HCT116 (cell line): ENCODE results near the gene RAI2. TPM values are rescaled to one million over a fixed set of nuclear protein-coding genes. Genes with fewer than 3 reads are reported as not detected.

Experiments used
- ATAC-seq: fragments of 200-7000 bp; cut with Tn5 transposase; 2 replicates; pipeline ENCODE4 v1.9.1; 2020; ENCODE audit warnings: mild to moderate bottlenecking, moderate library complexity
- BruUV-seq: library from RNA; stranded (reverse); fragments of 400-500 nt; replicated peaks from 2 replicates; lab custom pipeline; 2021; lab: Mats Ljungman, UMichigan
- CTCF ChIA-PET: fragments of 300-600 bp; sonication (Branson Sonifier 250); formaldehyde crosslinking; loops from one replicate; lab custom pipeline; 2021; ENCODE audit warnings: antibody characterized with exemption; lab: Charles Lee
- POLR2A ChIA-PET: fragments of 300-600, 350-600 bp; sonication (Branson Sonifier 250); formaldehyde crosslinking; loops from one replicate; lab custom pipeline; 2021; ENCODE audit warnings: antibody characterized with exemption; lab: Charles Lee
- RAD21 ChIA-PET, 2 experiments: fragments of 300-600 bp; sonication (Branson Sonifier 250); formaldehyde crosslinking; loops; one replicate each; lab custom pipeline; 2023; ENCODE audit warnings: low total read pairs in 2 of 2; ENCODE audit not compliant: uncharacterized antibody in 2 of 2, unreplicated experiment in 2 of 2, low non-redundant PET in 1 of 2; lab: Charles Lee
- DNase-seq: peaks from one replicate; pipeline ENCODE4 v3.0.0-alpha.2; 2010; ENCODE audit warnings: low read depth, low spot score
- H2AFZ ChIP-seq: fragments of 200-600 bp; shearing (Covaris generic), sonication (generic); 2 replicates; pipeline ENCODE4 v1.6.1; 2017; ENCODE audit warnings: low read depth, mixed run types, mixed read lengths, antibody characterized with exemption, low read length; ENCODE audit not compliant: poor library complexity, severe bottlenecking
- H3K27ac ChIP-seq: 2 replicates; pipeline ENCODE4 v1.5.1; 2012; ENCODE audit warnings: low read depth, low read length
- H3K27me3 ChIP-seq: fragments of 200-600 bp; sonication (generic); 2 replicates; pipeline ENCODE4 v1.6.1; 2016; ENCODE audit warnings: mixed run types, low read length, mixed read lengths; ENCODE audit not compliant: insufficient read depth
- H3K36me3 ChIP-seq, 2 experiments: fragments of 200-500 bp in 1 of 2; fragments of 200-600 bp in 1 of 2; sonication (Bioruptor generic) in 1 of 2; sonication (generic) in 1 of 2; 2 replicates each; pipeline versions ENCODE4 v1.5.1 to v1.6.1; 2014 to 2016; ENCODE audit warnings: low read length in 2 of 2, inconsistent platforms in 1 of 2, mixed read lengths in 1 of 2, mixed run types in 1 of 2; ENCODE audit not compliant: insufficient read depth in 2 of 2, control insufficient read depth in 1 of 2
- H3K4me1 ChIP-seq, 2 experiments: fragments of 200-600 bp in 1 of 2; sonication (generic) in 1 of 2; 2 replicates each; pipeline versions ENCODE4 v1.5.1 to v1.6.1; 2012 to 2017; ENCODE audit warnings: low read length in 2 of 2, inconsistent platforms in 1 of 2, mild to moderate bottlenecking in 1 of 2, mixed read lengths in 1 of 2, mixed run types in 1 of 2, moderate library complexity in 1 of 2; ENCODE audit not compliant: insufficient read depth in 2 of 2, control insufficient read depth in 1 of 2
- H3K4me2 ChIP-seq: fragments of 200-600 bp; sonication (generic); 2 replicates; pipeline ENCODE4 v1.6.1; 2017; ENCODE audit warnings: mixed run types, low read length, mixed read lengths
- H3K4me3 ChIP-seq, 2 experiments: fragments of 200-600 bp in 1 of 2; sonication (generic) in 1 of 2; replicated peaks in 1 of 2; 2 replicates each; pipeline ENCODE4 v1.5.1; 2011 to 2016; ENCODE audit warnings: low read length in 2 of 2, control low read depth in 1 of 2, low read depth in 1 of 2, mild to moderate bottlenecking in 1 of 2, mixed read lengths in 1 of 2, mixed run types in 1 of 2
- H3K79me2 ChIP-seq: fragments of 200-600 bp; sonication (generic); 2 replicates; pipeline ENCODE4 v1.6.1; 2017; ENCODE audit warnings: mild to moderate bottlenecking, mixed run types, low read length, moderate library complexity, mixed read lengths; ENCODE audit not compliant: insufficient read depth
- H3K9ac ChIP-seq: fragments of 200-600 bp; sonication (generic); 2 replicates; pipeline ENCODE4 v1.6.1; 2016; ENCODE audit warnings: low read length, mixed read lengths
- H3K9me2 ChIP-seq: fragments of 200-600 bp; sonication (generic), shearing (Covaris generic); 2 replicates; pipeline ENCODE4 v1.6.1; 2017; ENCODE audit warnings: mixed run types, mild to moderate bottlenecking, moderate library complexity; ENCODE audit not compliant: insufficient read depth
- H3K9me3 ChIP-seq, 2 experiments: fragments of 200-500 bp in 1 of 2; fragments of 200-600 bp in 1 of 2; sonication (Bioruptor generic) in 1 of 2; sonication (generic) in 1 of 2; 2 replicates each; pipeline ENCODE4 v1.6.1; 2014 to 2017; ENCODE audit warnings: low read length in 2 of 2, mixed read lengths in 2 of 2, inconsistent platforms in 1 of 2, low read depth in 1 of 2, mild to moderate bottlenecking in 1 of 2, mixed run types in 1 of 2, moderate library complexity in 1 of 2; ENCODE audit not compliant: control insufficient read depth in 1 of 2, insufficient read depth in 1 of 2
- H4K20me1 ChIP-seq: fragments of 200-600 bp; sonication (generic), shearing (Covaris generic); 2 replicates; pipeline ENCODE4 v1.6.1; 2017; ENCODE audit warnings: mixed run types, mild to moderate bottlenecking, moderate library complexity; ENCODE audit not compliant: insufficient read depth
- ATF3 ChIP-seq: IDR thresholded peaks from 2 replicates; pipeline ENCODE4 v1.6.1; 2012
- CBX3 ChIP-seq: IDR thresholded peaks from 2 replicates; pipeline ENCODE4 v1.6.1; 2012; ENCODE audit warnings: low read depth
- CEBPB ChIP-seq: IDR thresholded peaks from 2 replicates; pipeline ENCODE4 v1.6.1; 2012; ENCODE audit warnings: low read depth
- CTCF ChIP-seq, 3 experiments: fragments of 200-600 bp in 1 of 3; sonication (generic) in 1 of 3; IDR thresholded peaks in 2 of 3; conservative IDR thresholded peaks in 1 of 3; 2 replicates each; pipeline ENCODE4 v1.5.1; 2012 to 2017; ENCODE audit warnings: low read depth in 2 of 3, low read length in 2 of 3, antibody characterized with exemption in 1 of 3, borderline replicate concordance in 1 of 3, control low read depth in 1 of 3, mild to moderate bottlenecking in 1 of 3, mixed read lengths in 1 of 3, mixed run types in 1 of 3, moderate library complexity in 1 of 3; ENCODE audit not compliant: insufficient read depth in 1 of 3
- EGR1 ChIP-seq: IDR thresholded peaks from 2 replicates; pipeline ENCODE4 v1.6.1; 2012; ENCODE audit warnings: low read depth
- EZH2 ChIP-seq: fragments of 200-600 bp; sonication (generic); IDR thresholded peaks from 2 replicates; pipeline ENCODE4 v1.6.1; 2017; ENCODE audit warnings: antibody characterized with exemption, mixed run types
- JUND ChIP-seq: IDR thresholded peaks from 2 replicates; pipeline ENCODE4 v1.6.1; 2012
- RAD21 ChIP-seq: IDR thresholded peaks from 2 replicates; pipeline ENCODE4 v1.6.1; 2012; ENCODE audit warnings: low read depth, mild to moderate bottlenecking
- SIN3A ChIP-seq: IDR thresholded peaks from 2 replicates; pipeline ENCODE4 v1.6.1; 2012; ENCODE audit warnings: low read depth
- SRF ChIP-seq: IDR thresholded peaks from 2 replicates; pipeline ENCODE4 v1.6.1; 2012; ENCODE audit warnings: low read depth
- ZBTB33 ChIP-seq: IDR thresholded peaks from 2 replicates; pipeline ENCODE4 v1.6.1; 2011; ENCODE audit warnings: mild to moderate bottlenecking, low read length, moderate library complexity; ENCODE audit not compliant: insufficient replicate concordance; ENCODE audit errors: extremely low read depth
- ZFX ChIP-seq: fragments of 450-650 bp; IDR thresholded peaks from 2 replicates; pipeline ENCODE4 v1.6.1; 2017
- intact Hi-C: fragments of 100-400 bp; cut with micrococcal nuclease; formaldehyde crosslinking; loops from 2 replicates; pipeline ENCODE4 v1.10.0; 2022
- total RNA-seq: library from RNA; stranded (reverse); gene quantifications from one replicate; pipeline ENCODE4 v1.2.1, GENCODE V29; 2021; ENCODE audit not compliant: unreplicated experiment

Gene RAI2
- total RNA-seq, 1 experiment from 2014 or later = not detected

DNA sequence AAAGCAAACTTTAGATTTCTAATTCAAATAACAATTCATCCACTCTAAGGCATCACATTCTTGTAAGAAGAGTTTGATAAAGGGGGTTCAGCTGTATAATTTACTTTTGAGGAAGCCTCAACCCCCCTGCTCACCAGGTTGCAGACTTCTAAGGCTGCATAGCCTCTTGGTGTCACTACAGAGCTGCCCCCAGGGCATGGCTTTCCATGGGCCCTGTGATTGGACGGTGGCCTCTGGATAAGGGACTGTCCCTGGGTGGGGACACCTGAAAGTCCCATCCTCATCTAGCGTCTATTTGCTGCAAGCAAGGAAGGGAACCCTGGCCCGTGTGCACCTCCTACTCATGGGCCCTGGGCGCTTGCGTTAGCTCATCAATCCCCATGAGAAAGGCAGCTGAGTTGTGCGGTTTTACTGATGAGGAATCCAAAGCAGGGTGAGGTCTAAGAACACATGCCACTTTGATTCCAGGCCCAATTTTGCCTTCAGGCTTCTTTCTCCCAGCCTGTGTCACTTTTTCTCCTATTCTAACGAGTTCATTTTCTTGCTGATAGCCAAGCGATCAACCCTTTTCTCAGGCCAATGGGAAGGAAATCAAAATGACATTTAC, 72.0 kb downstream of the RAI2 start:
- Histone ChIP-seq H2AFZ (no peak overlapping the region), H4K20me1 (no peaks in the 10 kb centered on the region), H3K9me3 (no peaks in the 10 kb centered on the region), H3K4me3 (no peak overlapping the region), H3K79me2 (no peaks in the 10 kb centered on the region), H3K27me3 (no peaks in the 10 kb centered on the region), H3K36me3 (no peaks in the 10 kb centered on the region), H3K9ac (no peak overlapping the region), H3K9me2 (no peaks in the 10 kb centered on the region), H3K4me1 (no peaks in the 10 kb centered on the region), H3K4me2 (no peak overlapping the region), H3K27ac (no peak overlapping the region)
- no TSS peak for BruUV-seq
- intact Hi-C loops = no loop called here
- ChIA-PET POLR2A (no interaction called here), RAD21 (no interaction called here), CTCF (no interaction called here)
- ATAC-seq (peak; percentile 47; the same call in 1 of the 2 replicates), DNase-seq (no peak)
- TF ChIP-seq RAD21 (no peak), EGR1 (no peak), EZH2 (no peak), JUND (no peak), SIN3A (no peak), ZBTB33 (no peak), SRF (no peak), ZFX (no peak), ATF3 (no peak)

DNA sequence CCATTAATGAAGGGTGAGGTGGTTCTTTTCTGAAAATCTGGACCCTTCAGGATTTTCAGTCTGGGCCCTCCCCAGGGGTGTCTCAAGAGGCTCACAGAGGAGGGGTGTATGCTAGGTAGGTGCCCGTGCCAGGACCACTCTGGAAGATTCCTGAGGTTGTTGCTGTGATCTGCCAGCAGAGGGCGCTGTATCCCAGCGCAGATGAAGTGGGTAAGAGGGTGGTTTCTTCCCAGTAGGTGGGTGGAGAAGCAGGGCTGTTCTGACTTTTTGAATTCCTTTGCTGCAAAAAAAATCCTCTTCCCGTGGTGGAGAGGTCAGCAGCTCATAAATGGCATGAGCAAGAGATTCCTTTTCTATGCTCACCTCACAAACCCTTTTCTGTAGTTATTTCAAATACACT, 72.7 kb downstream of the RAI2 start:
- ChIA-PET POLR2A (no interaction called here), CTCF (no interaction called here), RAD21 (no interaction called here)
- ATAC-seq (peak; percentile 87), DNase-seq (peak; percentile 10)
- TF ChIP-seq CBX3 (no peak), RAD21 (peak; percentile 62), CTCF (IDR thresholded peaks at IDR 0.05 in 2 of 3, conservative IDR thresholded peaks at IDR 0.05 in 1 of 3; ENCODE audit: borderline replicate concordance in 1 of 3, insufficient read depth in 1 of 3, low read depth in 2 of 3, low read length in 2 of 3) (peak; percentile 37 to 76 (median 75); a peak in 5 of 6 replicates), CEBPB (no peak), JUND (no peak)
- Histone ChIP-seq H3K27ac (no peak overlapping the region), H3K4me2 (peak overlapping the region; percentile 21; the same call in 1 of the 2 replicates), H3K79me2 (no peaks in the 10 kb centered on the region), H3K4me3 (no peak overlapping the region), H3K27me3 (no peaks in the 10 kb centered on the region), H2AFZ (no peak overlapping the region), H3K9ac (no peak overlapping the region), H3K36me3 (no peaks in the 10 kb centered on the region), H4K20me1 (no peaks in the 10 kb centered on the region), H3K9me3 (no peaks in the 10 kb centered on the region), H3K4me1 (no peaks in the 10 kb centered on the region), H3K9me2 (no peaks in the 10 kb centered on the region)
- no TSS peak for BruUV-seq
- intact Hi-C loops = no loop called here
